ENCODE data around the gene ST6GALNAC3.

ST6GALNAC3 gene

DNA sequence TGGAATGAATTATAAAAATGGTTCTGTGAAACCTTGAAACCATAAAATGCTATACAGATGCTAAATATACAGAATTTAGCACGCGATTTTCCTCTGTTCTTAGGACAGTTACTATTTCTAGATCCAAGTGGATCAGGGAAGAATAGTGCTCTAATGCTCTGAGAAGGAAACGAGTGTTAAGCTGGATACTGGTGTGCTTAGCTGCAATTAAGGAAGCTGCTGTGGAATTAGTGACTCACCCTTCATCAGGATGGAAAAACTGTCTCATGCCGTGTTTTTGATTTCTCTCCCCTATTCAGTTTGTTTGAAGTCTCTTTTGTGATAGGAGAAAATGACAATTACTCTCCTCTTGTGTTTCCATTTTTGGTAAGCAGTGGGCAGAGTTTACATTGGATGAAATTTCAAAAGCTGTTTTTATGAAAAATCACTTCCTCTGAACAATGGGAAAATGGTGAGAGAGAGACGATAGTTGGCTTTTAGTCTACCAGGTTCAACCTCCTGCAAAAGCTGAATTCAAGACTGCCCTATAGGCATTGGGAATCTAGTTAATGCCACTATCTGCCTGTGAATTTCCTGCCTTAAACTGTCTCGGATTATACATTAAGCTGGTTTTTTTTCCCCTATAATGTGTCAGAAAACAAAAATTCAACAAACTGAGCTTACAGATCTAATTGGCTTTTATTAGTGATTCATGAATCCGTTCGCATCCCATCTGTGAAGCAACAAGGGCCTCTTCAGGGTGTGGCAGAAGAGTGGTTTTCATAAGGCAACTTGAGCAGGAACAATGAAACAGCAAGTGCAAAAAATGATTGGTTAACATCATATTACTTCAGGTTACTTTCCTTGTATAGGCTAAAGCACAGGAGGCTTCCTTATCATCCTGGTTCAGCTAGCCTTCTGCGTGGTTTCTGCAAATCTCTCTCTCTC is 179.8 kb downstream of the ST6GALNAC3 start:
- peak; percentile 17 to 54 (median 35) for DNase-seq

DNA sequence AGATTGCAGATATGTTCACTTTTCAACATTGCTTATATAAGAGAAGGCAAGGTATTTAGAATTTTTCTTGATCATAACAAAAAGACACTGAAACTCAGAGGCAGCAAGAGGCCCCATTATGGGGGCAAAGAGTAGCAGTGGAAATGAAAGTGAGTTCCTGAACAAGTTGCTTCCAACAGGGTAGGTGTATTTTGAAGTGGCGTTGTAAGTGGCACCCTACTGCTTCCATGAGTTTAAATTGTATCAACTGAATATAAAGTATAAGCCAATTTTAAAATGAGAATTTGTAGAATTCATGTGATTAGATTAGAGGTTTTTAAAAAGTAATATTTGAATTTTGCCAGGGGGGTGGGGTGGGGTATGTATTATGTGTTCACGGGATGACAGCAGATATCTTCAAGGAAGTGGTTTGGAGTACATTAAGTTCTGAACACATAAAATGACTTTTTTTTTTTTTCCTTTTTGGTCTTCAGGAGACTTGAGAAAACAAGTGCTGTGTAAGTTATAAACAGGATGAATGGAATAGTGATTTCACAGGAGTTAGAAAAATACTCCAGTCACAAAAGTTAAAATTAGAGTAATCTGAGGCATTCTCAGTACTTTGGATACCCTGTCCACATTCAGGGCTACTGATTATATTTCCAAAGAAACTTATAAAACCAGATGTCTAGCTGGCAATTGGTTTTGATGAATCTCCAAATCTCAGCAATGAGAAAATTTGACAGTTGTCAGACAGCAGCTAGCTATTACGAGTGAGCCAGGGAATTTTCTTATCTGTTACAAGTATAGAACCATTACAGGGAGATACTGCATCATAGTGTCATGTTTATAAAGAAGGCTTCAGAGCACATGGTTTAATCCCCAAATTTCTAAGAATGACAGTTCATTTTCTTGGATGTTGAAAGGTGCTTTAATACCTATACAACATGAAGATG is 182.0 kb downstream of the ST6GALNAC3 start:
- DNase-seq: no peak

DNA sequence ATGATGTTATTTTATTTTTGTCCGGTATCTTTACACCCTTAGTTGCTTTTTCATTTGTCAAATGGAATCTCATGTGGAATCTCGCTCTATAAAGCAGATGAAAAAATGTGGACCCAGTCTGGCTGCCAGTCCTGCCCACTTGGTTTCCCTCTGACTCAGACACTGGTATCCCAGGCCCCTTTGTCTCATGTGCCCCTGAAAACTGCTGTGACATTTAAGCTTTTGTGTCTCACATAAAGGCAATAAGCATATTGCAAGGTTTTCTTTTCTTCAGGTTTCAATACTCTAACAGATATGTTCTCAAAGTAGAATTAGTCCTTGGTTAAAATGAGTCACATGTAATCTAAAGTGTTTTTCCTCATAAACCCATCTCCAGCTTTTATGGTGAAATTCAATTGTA is 183.3 kb downstream of the ST6GALNAC3 start:
- no peak for DNase-seq

DNA sequence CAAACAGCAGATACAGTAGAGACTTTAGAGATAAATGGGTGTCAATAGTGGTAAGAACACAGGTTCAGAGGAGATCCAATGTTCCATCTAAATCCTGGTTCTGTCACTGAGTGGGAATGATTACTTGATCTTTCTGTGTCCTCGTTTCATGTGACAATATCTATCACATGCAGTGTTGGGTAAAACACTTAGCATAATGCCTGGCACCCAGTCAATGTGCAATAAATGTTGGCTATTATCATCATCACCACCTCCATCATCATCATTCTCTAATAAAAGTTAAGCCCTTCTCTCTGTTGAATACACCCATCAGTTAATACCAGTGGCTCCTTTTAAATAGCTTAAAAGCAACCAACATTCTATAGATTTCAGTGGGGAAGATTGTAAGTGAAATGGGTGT is 184.7 kb downstream of the ST6GALNAC3 start:
- no peak for DNase-seq

DNA sequence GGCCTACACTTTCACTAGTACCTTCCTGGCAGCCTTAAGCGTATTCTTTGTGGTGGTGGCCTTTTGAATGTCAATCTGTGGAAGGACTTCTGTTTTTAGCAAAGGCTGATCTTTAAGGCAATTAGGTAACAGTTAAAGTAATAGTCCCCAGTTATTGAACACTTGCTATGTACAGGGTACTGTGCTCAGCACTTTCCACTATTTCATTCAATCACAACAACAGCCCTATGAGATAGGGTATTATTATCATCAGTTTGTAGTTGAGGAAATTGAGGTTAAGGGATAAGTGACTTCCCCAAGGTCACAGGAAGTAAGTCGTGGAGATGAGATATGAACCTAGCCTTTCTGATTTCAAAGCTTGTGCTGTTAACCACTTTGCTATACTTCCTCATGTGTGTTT is 185.7 kb downstream of the ST6GALNAC3 start:
- no peak for DNase-seq

DNA sequence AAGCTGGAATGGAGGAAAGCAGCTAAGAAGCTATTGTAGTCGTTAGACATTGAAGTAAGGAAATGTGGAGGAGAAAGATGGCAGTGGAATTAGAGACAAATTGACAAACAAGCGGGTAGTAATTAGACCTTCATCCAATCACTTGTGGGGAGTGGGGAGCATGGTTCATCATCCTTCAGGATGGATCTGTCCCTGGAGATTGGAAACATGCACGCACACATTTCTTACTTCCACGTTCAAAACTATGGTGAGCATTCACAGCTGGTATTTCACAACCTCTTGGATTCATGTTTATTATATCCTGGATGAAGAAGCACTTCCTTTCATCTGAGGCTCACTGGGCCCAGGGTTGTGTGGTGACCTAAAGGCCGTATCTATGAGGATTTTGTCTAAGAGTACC is 188.1 kb downstream of the ST6GALNAC3 start:
- no peak for DNase-seq

DNA sequence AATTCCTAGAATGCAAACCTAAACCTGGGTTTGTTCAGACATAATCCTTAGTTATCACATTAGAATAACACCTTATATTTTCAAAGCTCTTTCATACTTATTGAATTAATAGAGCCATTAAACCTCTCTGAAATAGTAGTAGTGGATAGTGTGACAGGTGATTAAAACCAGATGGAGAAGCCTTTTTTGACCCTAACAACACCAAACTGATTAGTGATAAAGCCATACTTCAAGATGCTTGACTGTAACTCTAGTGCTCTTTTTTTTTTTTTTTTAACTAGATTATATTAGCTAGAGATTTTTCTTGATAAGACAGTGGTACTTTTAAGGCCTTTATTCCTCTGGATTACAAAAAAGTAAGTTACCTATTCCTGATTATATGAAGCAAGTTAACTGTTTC is 190.1 kb downstream of the ST6GALNAC3 start:
- no peak for DNase-seq

DNA sequence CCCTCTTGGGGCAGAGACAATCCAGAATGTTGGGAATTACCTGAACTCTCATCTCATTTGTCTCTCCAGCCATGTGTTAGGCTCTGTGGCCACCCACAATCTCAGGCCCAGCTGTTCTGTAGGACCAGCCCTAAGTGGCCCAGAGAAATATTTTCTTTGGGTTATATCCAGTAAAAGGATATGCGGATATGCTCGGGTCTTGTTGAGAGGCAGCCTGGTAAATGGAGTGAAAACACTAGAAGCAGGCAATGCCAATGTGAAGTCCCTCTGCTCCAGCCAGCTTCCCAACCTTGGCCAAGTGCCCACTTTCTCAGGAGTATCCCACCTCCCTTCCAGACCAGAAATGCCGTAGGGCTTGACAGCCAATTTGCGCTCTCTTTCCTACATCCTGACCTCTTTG is 192.2 kb downstream of the ST6GALNAC3 start:
- DNase-seq: no peak

DNA sequence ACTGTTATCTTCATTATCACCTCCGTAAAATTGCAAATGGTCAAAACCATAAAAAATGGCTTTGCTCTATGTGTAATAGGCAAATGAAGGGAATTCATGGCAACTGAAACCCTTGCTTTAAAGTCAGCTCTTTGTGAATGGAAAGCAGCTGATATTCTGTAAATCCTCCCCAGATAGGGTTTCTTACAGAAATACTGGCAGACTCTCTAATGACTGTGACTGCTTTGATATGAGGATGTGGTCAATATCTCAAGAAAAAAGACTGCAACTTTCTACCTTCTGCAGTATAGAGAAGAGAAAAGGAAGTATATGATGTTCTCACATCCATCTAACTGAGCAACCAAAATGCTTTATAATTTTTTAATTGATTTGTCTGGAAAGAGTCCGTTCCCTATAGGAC is 193.1 kb downstream of the ST6GALNAC3 start:
- no peak for DNase-seq

DNA sequence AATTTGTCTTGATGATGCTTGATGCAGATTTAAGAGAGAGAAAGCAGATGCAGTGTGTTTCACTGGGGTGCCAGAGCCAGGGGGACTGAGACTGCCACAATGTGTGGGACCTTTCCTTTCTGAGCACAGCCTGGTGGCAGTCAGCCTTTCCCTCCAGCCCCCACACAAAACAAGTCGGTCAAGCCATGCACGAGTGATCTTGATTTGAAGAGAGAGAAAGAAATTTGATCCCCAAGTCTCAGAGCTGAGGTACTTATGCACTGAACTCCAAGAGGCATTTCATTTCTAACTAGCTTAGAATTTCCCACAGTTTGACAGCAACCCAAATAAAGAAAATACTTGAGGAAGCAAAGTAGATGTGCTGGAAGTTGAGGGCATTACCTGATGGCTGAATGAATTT is 193.8 kb downstream of the ST6GALNAC3 start:
- DNase-seq: no peak

DNA sequence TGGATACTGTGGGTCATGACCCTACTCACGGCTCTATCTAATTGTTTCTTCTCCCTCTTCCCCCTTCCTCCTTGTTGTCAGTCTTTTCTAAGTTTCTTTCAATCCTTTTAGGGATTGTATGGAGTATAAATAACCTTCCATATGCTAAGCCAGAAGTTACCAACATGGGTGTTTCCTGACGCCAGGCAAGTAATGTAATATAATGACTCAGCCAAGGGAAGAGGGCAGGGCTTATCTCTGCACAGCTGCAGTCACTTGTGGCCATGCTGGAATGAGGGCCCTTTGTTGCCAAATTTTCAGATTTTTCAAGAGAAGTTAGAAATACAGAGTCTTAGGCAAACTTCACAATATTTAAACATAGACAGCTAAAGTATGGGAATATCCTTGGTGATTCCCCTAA is 194.6 kb downstream of the ST6GALNAC3 start:
- DNase-seq: peak; percentile 44 to 68 (median 63)

DNA sequence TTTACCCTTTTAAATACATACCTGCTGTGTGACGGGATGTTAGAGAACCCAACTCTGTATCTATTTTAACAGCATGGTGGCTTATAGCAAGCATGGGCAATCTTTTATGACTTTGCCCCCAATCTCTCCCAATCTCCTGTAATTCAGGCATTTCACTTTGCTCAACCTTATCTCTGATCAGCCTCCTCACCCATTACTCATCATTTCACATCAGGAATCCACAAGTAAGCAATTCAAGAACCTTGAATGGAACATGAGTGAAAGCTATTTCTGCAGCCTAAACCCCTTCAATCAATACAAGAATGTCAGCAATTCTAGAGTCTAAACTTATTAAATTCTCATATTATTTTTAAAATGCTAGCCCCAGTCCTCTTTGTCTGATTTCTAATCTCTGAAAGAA is 199.8 kb downstream of the ST6GALNAC3 start:
- no peak for DNase-seq

DNA sequence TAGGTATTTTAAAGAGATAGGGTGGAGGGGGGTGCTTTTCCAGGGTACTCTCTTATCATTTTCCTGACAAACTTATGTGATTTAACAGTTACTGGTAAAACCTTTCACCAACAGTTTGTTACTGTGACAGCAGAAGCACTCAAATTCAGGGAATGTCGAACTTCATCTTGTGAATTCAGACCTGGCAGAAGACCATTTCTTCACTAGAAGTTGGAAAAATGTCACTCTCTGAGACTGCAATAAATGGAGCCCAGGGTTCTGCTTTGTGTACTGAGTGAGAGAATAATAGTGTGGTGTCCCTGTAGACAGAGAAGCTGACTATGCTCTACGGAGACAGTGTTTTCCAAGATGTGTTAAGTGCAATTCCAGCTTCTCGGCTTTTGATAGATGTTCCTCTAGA is 200.2 kb downstream of the ST6GALNAC3 start:
- no peak for DNase-seq

DNA sequence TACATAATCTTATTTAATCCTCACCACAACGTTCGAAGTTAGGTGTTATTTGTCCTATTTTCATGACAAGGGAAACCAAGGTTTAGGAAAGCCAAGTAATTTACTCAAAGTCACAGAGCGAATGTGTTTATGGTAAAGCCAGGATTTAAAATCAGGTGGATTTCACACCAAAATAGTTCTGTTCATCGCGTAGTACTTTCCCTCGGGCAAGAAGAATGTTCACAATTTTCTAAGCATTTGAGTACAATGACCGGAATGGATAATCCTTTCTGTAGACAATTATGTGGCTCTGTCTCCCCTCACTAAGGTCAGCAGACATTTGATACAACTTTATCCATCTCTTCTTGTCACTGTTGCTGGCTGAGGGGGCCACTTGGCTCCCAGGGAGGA is 204.2 kb downstream of the ST6GALNAC3 start:
- no peak for DNase-seq

DNA sequence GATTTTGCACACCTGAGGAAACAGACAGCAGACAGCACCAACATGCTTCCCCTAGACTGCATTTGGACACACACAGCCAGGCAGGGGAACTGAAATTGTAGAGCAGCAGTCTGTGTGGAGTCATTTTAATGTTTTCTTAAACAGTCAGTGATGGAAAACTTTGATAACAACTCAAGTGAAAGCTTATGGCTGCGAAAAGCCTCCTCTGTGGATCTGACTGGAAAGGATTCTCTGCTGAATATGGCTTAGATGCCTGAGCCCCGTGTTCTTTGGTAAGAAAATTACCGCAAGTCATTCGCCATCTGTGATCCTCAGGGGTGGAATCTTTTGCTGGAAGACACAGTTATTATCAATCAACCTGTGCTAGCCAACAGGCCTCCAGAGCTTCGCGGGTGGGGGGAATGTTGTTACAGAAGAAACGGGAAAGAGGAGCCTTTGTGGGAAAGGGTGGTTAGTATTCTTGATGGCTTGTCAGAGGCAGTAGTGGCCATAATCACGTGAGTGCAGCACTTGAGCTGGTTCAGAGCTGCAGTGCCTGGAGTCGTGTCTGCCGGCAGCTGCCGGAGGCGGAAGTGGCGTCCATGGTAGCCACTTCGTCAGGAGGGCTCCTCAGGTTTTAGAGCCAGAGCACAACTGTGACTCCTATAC is 204.7 kb downstream of the ST6GALNAC3 start:
- no peak for DNase-seq

DNA sequence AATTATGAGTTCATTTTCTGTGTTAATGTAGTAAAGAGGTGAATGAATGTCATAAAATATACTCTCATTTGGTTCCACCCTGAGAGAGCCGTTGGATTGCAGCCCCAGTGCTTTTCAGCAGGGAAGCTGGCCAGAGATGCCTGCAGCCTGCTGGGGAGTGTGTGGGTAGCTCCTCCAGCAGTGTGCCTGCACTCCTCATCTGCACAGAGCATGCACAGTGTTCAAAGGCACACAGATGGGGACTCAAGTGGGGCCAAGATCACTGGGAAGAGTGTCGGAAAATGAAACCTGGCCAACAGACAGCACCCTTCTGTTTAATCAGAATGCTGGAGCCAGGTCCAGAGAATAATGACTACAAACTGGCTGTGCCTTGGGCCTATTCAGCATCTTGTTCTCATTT is 206.8 kb downstream of the ST6GALNAC3 start:
- no peak for DNase-seq

DNA sequence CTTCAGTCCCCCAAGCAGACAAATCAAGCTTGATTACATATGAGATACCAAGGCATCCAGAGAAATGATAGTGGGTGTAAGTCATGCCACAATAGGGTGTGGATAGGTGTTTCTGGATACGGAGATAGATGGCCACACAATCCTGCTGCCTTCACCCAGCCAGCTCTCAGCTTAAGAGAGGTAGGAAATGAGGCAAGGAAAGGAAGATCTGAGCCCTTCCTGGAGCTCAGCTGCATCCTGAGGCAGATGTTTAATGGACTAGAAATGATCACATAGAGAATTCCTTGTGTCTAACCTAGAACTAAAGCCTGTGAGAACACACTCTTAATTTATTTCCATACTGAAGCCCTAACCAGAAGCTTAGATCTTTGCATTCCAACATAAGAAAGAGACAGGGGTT is 210.3 kb downstream of the ST6GALNAC3 start:
- no peak for DNase-seq

DNA sequence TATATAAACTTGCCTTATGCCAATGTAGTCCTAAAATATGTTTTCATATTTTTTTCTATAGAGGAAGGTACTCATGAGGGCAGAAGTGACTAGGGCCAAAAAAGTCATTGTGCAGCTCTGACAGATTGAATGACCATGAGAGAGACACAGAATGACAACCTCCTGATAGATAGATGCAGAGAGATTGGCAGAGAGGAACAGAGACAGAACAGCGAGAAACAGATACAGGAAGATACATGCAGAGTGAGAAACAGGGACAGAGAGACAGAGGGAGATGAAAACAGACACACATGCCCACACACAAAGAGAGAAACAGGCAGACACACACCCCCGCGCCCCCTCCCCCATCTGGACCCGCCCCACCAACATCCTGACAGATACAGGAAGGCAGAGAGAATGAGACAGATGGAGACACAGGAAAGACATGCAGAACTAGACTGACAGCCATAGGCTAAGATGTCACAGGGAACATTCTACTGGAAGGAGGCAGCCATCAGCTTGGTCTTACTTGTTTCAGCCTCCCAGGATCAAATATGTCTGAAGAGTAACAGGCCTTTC is 211.1 kb downstream of the ST6GALNAC3 start:
- DNase-seq: no peak

DNA sequence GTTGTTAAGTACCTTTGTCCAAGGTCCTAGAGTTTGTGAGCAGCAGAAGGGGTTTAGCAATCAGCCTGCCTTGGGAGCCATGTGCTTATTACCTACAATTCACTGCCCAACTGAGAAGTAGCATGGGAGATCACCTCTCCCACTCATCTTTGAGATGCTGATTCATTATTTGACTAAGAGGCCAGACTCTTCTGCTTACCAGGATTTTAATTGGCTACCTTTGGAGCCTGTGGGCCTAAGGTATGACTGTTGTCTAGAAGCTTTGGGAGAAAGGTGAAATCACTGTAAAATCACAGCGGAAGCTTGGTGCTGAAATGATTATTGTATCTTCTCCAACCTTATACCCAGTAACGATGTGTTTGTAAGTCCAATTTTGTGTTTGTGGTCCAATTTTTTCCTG is 213.4 kb downstream of the ST6GALNAC3 start:
- no peak for DNase-seq

DNA sequence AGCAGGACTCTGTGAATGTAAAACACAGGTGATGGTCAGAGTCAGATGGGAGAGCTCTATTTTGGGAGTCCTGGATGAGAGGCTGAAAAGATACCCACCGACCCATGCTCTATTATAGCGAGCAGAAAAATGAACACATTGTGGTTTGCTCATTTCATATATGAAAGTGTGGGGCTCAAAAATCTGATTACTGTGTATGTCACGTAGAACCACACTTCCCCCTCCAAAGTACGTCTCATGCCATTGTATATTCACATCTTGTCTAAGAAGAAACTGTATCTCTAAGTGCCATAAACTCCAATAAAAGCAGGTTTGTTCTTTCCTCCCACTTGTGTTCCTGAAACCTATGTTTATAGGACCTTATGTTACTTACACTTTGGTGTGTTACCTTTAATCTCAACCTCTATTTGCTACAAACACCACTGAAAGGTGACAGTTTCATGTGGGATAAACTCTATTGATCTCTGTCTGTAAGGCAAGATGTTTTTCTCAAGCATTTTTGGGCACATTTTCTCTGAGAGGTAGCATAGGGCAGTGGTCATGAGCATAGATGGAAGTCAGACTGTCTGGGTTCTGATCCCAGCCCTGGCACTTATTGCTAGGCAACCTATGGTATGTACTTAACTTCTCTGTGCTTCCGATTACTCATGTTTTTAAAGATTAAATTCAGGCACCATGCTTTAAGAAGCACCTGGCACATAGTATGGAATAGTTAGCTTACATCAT is 214.4 kb downstream of the ST6GALNAC3 start:
- DNase-seq: no peak

DNA sequence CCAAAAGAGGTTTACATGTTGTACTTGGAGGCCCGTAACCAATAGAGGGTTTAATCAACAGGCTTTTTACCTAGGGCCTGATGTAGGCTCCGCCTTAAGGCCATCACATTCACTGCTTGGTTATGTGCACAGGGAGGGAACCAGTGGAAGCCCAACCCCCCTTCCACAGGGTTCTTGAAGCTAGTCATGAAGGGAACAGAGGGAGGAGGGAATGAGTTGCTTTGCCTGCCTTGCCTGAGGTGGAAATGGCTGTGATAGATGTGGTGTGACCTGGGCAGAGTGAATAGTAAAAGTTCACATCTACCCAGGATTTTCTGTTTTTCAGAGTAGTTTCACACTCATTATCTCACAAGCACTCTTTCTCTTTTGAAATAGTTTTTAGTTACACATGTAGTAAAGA is 215.1 kb downstream of the ST6GALNAC3 start:
- DNase-seq: no peak

DNA sequence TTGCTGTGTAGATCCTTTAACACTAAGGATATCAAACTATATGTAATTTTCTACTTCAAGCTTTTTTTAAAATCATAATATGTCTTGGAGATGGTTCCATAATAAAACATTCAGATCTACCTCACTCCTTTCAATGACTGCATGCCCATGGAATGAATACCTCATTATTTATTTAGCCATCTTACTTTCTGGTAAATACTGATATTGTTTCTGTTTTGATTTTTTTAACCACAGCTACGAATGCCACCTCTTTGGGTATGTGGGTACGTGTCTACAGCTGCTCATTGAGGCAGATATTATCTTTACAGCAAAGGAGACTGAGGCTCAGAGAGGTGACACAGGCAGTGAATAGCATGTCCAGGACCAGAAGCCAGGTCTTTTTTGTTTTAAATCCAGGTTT is 215.7 kb downstream of the ST6GALNAC3 start:
- no peak for DNase-seq
